Measurements from ENCODE around the gene HTR6. TPM values are rescaled to one million over a fixed set of nuclear protein-coding genes. Genes with fewer than 3 reads are reported as not detected.
A peak's percentile ranks its signal among the peaks of the same experiment; 100 is the strongest.

HTR6 gene
- total RNA-seq, 1 experiment from 2014 or later = not detected

DNA sequence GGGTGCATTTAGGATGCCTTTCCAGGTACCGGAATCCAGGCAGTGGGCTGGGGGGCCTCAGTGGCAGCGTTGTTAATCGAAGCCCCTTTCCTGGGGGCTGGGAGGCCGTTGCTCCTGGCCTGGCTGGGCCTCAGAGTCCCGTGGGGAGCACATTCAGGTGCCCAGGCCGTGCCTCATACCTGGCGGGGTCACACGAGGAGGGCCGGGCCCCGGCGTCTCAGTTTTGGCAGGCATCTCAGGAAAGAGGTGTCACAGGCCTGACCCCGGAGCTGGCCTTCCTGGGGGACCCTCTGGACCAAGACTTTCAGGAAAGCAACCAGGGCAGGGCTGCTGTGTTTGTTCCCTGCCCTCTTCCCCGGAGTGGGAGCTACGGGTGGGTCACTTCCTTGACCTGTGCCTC, 16.4 kb upstream of the HTR6 start:
- ChIA-PET CTCF (interaction anchor here (0.5 kb wide), 1 partner anchor 131 kb away, joined by 4 read pairs; no protein-coding TSS in a partner anchor), POLR2A (ENCODE audit: unreplicated experiment) (no interaction called here)
- Histone ChIP-seq H3K9me2 (ENCODE audit: insufficient read depth) (no peaks in the 10 kb centered on the region), H3K4me1 (replicated peaks; ENCODE audit: insufficient read depth) (peaks cover 20% of the 10 kb centered on the region), H3K27ac (no peak overlapping the region), H3K4me3 (no peak overlapping the region), H3F3A (ENCODE audit: insufficient read depth, low read depth) (0 out of 2 replicates have a peak, but pooled peaks cover 3% of the 10 kb centered on the region), H4K20me1 (ENCODE audit: insufficient read depth) (no peaks in the 10 kb centered on the region), H3K79me2 (ENCODE audit: low read depth) (no peaks in the 10 kb centered on the region), H3K4me2 (no peak overlapping the region), H3K36me3 (ENCODE audit: low read depth) (no peaks in the 10 kb centered on the region), H3K27me3 (ENCODE audit: insufficient read depth, low read depth) (no peaks in the 10 kb centered on the region), H2AFZ (no peak overlapping the region), H3K9me3 (ENCODE audit: insufficient read depth, low read depth) (no peaks in the 10 kb centered on the region)
- no peak for DNase-seq
- BruUV-seq (replicated peaks) = no TSS peak
- intact Hi-C loops (cut with micrococcal nuclease; ENCODE audit: unreplicated experiment) = loop anchor here (5.0 kb wide), 3 partner anchors 51 to 256 kb away; partner anchors contain the start of gene CAPZB
- TF ChIP-seq, protein P1, sequence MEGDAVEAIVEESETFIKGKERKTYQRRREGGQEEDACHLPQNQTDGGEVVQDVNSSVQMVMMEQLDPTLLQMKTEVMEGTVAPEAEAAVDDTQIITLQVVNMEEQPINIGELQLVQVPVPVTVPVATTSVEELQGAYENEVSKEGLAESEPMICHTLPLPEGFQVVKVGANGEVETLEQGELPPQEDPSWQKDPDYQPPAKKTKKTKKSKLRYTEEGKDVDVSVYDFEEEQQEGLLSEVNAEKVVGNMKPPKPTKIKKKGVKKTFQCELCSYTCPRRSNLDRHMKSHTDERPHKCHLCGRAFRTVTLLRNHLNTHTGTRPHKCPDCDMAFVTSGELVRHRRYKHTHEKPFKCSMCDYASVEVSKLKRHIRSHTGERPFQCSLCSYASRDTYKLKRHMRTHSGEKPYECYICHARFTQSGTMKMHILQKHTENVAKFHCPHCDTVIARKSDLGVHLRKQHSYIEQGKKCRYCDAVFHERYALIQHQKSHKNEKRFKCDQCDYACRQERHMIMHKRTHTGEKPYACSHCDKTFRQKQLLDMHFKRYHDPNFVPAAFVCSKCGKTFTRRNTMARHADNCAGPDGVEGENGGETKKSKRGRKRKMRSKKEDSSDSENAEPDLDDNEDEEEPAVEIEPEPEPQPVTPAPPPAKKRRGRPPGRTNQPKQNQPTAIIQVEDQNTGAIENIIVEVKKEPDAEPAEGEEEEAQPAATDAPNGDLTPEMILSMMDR (conservative IDR thresholded peaks at IDR 0.05) = no peak
- TF ChIP-seq EZH2 (IDR thresholded peaks at IDR 0.05; ENCODE audit: low read depth) = no peak

DNA sequence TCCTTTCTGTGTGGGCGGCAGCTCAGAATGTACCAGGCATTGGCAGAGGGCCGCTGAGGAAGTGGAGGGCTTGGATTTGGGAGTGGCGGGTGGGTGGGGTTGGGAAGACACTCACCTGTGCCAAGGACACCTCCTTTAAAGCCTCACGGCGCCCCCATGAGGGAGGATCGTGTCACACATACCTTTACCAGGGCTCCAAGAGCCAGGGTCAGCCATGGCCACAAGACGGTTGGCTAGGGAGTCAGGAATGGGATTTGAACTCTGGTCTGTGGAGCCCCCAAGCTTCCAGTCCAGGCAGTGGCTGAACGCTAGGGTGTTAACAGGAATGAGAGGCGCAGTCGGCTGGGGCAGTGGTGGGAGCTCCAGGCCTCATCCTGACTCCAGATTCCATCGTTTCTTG, 16.0 kb upstream of the HTR6 start:
- Histone ChIP-seq H3K36me3 (ENCODE audit: low read depth) (no peaks in the 10 kb centered on the region), H3K9me3 (ENCODE audit: insufficient read depth, low read depth) (no peaks in the 10 kb centered on the region), H2AFZ (no peak overlapping the region), H3F3A (ENCODE audit: insufficient read depth, low read depth) (peaks cover 3% of the 10 kb centered on the region; the same call in 1 of the 2 replicates), H3K79me2 (ENCODE audit: low read depth) (no peaks in the 10 kb centered on the region), H3K9me2 (ENCODE audit: insufficient read depth) (no peaks in the 10 kb centered on the region), H3K4me3 (no peak overlapping the region), H3K4me2 (no peak overlapping the region), H3K4me1 (replicated peaks; ENCODE audit: insufficient read depth) (peaks cover 17% of the 10 kb centered on the region), H3K27me3 (ENCODE audit: insufficient read depth, low read depth) (no peaks in the 10 kb centered on the region), H3K27ac (no peak overlapping the region), H4K20me1 (ENCODE audit: insufficient read depth) (no peaks in the 10 kb centered on the region)
- peak in 1 of 2 experiments; percentile 30 for DNase-seq
- BruUV-seq (replicated peaks) = no TSS peak
- POLR2A ChIA-PET (ENCODE audit: unreplicated experiment) = no interaction called here
- intact Hi-C loops (cut with micrococcal nuclease; ENCODE audit: unreplicated experiment) = loop anchor here (5.0 kb wide), 3 partner anchors 51 to 256 kb away; partner anchors contain the start of gene CAPZB
- CTCF ChIA-PET = interaction anchor here (0.5 kb wide), 1 partner anchor 131 kb away, joined by 4 read pairs; no protein-coding TSS in a partner anchor
- no peak for TF ChIP-seq EZH2 (IDR thresholded peaks at IDR 0.05; ENCODE audit: low read depth)
- TF ChIP-seq, protein P1 (conservative IDR thresholded peaks at IDR 0.05) = no peak

DNA sequence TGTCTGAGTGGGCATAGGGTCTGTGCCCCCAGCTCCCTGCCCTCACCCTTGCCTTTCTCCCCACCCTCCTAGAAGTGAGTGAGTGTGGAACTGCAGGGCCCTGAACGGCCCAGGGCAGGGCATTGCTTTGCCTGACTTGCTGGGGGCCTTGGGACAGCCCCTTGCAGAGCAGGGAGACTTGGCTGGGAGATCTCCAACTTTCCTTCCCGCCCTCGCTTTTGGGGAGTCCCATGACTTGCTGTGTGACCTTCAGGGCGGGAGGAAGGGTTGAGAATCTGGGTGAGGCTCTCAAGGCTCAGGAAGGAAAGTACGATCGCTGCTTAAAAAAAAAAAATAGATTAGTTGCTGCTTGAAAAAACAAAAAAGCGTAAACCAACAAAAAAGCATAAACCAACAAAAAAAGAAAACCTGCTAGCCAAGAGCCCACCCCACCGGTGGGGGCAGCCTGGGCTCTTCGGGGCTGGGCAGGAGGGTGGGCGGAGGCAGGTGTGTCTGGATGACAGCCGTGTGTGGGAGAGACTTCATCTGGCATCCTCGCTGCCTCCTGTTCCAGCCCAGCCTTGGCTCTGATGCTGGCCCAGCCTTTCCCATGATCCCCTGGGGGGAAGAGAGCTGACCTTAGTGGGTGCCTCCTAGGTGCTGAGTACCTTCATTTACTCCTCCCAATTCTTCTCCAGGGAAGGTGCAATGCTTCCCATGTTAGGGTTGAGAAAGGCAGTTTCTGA, 14.1 kb upstream of the HTR6 start:
- POLR2A ChIA-PET (ENCODE audit: unreplicated experiment) = no interaction called here

More for the DNA sequence above, 14.1 kb upstream of the HTR6 start:
- CTCF ChIA-PET = no interaction called here
- H3K36me3 ChIP-seq (ENCODE audit: low read depth) = no peaks in the 10 kb centered on the region
- no peak for TF ChIP-seq EZH2 (IDR thresholded peaks at IDR 0.05; ENCODE audit: low read depth)
- TF ChIP-seq, protein P1 (conservative IDR thresholded peaks at IDR 0.05) = no peak
- no peaks in the 10 kb centered on the region for H3K9me3 ChIP-seq (ENCODE audit: insufficient read depth, low read depth)
- no peak for DNase-seq
- BruUV-seq (replicated peaks) = no TSS peak
- peaks cover 29% of the 10 kb centered on the region for H3K4me1 ChIP-seq (replicated peaks; ENCODE audit: insufficient read depth)
- H3K27me3 ChIP-seq (ENCODE audit: insufficient read depth, low read depth) = no peaks in the 10 kb centered on the region
- no peak overlapping the region for H3K27ac ChIP-seq
- no peaks in the 10 kb centered on the region for H3K9me2 ChIP-seq (ENCODE audit: insufficient read depth)
- peaks cover 20% of the 10 kb centered on the region for H3F3A ChIP-seq (ENCODE audit: insufficient read depth, low read depth)
- H3K4me2 ChIP-seq = no peak overlapping the region
- intact Hi-C loops (cut with micrococcal nuclease; ENCODE audit: unreplicated experiment) = loop anchor here (5.0 kb wide), 2 partner anchors 308 to 398 kb away; partner anchors contain the start of genes EMC1 and MRTO4
- H4K20me1 ChIP-seq (ENCODE audit: insufficient read depth) = peaks cover 4% of the 10 kb centered on the region
- no peaks in the 10 kb centered on the region for H3K79me2 ChIP-seq (ENCODE audit: low read depth)
- H2AFZ ChIP-seq = no peak overlapping the region
- H3K4me3 ChIP-seq = no peak overlapping the region

Data from PC-9 (cell line).